ENCODE data around the gene NDE1. TPM values are rescaled to one million over a fixed set of nuclear protein-coding genes. Genes with fewer than 3 reads are reported as not detected.

NDE1 gene
- total and polyA plus RNA-seq, 9 of the 15 experiments (the other 6 are each of a cell fraction or from before 2014, with no cell fraction given): 3.1 to 59.9 (median 30.0) TPM

DNA sequence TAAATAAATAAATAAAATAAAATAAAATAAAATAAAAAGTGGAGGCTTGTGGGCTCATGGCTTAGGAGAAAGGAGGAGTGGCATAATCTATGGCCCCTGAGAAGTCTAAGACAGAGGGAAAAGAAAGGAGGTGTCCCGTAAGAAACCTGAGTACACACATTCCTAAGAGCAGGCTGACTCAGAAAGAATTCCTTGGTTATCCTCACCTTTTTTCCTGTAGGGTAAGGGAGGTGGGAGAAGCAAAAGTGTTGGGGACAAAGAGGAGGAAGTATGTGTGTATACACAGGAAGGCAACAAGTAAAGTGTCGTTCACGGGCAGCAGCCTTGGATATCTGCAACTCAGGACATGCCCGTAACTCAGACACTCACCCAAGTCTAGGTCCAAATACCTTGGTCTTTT lies 36.4 kb upstream of the NDE1 start (continued):
- TF ChIP-seq ZNF407 (IDR thresholded peaks at IDR 0.05; ENCODE audit: low read depth): no peak
- no peak for TF ChIP-seq STAG1 (CRISPR knock-in tag; IDR thresholded peaks at IDR 0.05; ENCODE audit: borderline replicate concordance)
- no peak for TF ChIP-seq SOX6 (IDR thresholded peaks at IDR 0.05)
- TF ChIP-seq, protein P1, sequence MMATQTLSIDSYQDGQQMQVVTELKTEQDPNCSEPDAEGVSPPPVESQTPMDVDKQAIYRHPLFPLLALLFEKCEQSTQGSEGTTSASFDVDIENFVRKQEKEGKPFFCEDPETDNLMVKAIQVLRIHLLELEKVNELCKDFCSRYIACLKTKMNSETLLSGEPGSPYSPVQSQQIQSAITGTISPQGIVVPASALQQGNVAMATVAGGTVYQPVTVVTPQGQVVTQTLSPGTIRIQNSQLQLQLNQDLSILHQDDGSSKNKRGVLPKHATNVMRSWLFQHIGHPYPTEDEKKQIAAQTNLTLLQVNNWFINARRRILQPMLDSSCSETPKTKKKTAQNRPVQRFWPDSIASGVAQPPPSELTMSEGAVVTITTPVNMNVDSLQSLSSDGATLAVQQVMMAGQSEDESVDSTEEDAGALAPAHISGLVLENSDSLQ (IDR thresholded peaks at IDR 0.05): no peak
